Endothelial cell of coronary artery (primary cell): ENCODE data around the gene ZNF468. TPM values are rescaled to one million over a fixed set of nuclear protein-coding genes. Genes with fewer than 3 reads are reported as not detected.

Experiments used
- total RNA-seq: library from RNA; depleted of rRNA; stranded (reverse); fragments of >200 nt; gene quantifications from 2 replicates; pipeline ENCODE4 v1.2.3, GENCODE V29; 2014

ZNF468 gene
- 13.9 and 24.3 TPM in 2 replicates for total RNA-seq

GRCh38 chr19:52857378-52858191, at the start of gene ZNF468:
TSS of gene ZNF468 (minus strand) at chr19:52857619. CDS start at chr19:52854272, 3,347 bp downstream.

GRCh38 chr19:52897138-52897935, 39.9 kb upstream of the ZNF468 start, which contains the start of gene ZNF320:
TSS of gene ZNF320 (minus strand) at chr19:52897635. CDS start at chr19:52890255, 7,380 bp downstream.

GRCh38 chr19:52821204-52821960, 36.0 kb downstream of the ZNF468 start, which contains the start of gene ZNF28:
TSS of gene ZNF28 (minus strand) at chr19:52821633. CDS start at chr19:52817958, 3,675 bp downstream.

Other genes with a start within 250 kb of the ZNF468 start
- gene ZNF83, start 219.3 kb downstream of the ZNF468 start, total RNA-seq = 27.3 and 54.5 TPM in 2 replicates
- gene ZNF611, start 122.6 kb downstream of the ZNF468 start, total RNA-seq = 8.6 and 10.1 TPM in 2 replicates
- gene ZNF600, start 70.8 kb downstream of the ZNF468 start, total RNA-seq = 1.7 and 3.7 TPM in 2 replicates
- gene ZNF28, start 36.0 kb downstream of the ZNF468 start, total RNA-seq = 13.0 and 20.9 TPM in 2 replicates
- 3.6 and 6.5 TPM in 2 replicates for gene ZNF320, start 40.0 kb upstream of the ZNF468 start, total RNA-seq
- gene ZNF888, start 65.8 kb upstream of the ZNF468 start, total RNA-seq = 3.5 and 3.8 TPM in 2 replicates
- 6.9 and 8.3 TPM in 2 replicates for gene ZNF816, start 105.3 kb upstream of the ZNF468 start, total RNA-seq
- not detected in 2 replicates for gene ERVV-1, start 156.3 kb upstream of the ZNF468 start, total RNA-seq
- gene ERVV-2, start 187.1 kb upstream of the ZNF468 start, total RNA-seq = not detected in 2 replicates
- gene ZNF160, start 245.8 kb upstream of the ZNF468 start, total RNA-seq = 14.1 and 36.2 TPM in 2 replicates